Measurements from ENCODE around the gene TXN2.

GRCh38 chr22:36460202-36460601 is 21.2 kb downstream of the TXN2 start:
- no peak for TF ChIP-seq POLR2A (IDR thresholded peaks at IDR 0.05)
- no peak for TF ChIP-seq CTCF (IDR thresholded peaks at IDR 0.05)
